Measurements from ENCODE around the gene FZR1.
A peak's percentile ranks its signal among the peaks of the same experiment; 100 is the strongest.
"Not testable (repeated sequence)": the region's sequence is repeated elsewhere in the genome, so short reads cannot be mapped to it uniquely, and the experiment has no call there.

The FZR1 gene

DNA sequence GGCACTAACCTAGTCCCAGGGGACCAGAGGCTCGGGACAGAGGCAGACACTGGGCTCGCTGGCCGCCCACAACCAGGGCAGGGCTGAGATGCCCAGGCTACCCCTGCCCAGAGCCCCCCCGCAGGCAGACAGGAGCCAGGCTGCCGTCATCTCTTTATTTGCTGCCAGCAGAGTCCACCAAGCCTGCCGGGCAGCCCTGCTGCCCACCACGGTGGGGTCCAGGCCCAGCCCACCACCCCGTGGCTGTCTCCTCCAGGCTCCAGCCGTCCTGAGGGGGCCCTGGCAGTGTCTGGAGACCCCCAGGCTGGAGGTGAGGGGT is 37.9 kb downstream of the FZR1 start:
- DNase-seq = peak in 6 of 56 donors; percentile 13 to 54 (median 38)

DNA sequence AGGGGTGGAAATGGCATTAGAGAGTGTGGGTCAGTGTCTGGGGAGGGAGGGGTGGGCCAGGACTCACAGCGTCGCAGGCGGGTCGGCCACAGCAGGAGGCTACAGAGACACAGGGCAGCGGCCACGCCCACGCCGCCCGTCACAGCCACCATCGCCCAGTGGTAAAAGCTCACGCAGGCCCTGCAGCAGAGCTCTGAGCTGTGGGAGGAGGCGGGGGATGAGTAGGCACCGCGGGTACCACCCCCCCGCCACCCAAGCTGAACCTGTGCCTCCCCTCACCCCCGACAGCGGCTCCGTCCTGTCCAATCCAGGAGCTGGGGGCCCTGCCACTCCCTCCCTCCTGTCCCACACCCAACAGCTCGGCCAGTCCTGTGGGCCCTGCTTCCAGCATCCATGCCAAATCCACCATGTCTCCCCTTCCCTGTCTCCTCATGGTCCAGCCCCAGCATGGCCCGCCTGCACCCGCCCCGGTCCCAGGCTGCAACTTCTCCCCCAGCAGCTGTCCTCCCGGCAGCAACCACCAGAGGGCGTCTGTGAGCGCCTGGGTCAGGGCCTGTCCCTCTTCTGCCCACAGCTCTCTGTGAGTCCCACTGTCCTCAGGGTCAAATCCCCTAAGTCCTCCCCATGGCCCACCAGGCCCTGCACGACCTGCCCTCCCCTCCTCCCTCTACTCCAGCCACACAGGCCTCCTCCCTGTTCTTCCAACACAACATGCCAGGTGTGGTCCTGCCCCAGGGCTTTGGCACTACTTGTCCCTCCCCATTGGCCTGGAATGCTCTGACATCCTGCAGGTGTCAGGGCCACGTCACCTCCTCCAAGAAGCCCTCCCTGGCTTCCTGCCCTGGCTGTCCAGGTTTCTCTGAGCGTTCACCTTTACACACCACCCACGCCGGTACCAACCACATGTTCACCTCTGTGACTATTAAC is 38.9 kb downstream of the FZR1 start:
- peak in 55 of 56 donors; percentile 20 to 95 (median 77) for DNase-seq

DNA sequence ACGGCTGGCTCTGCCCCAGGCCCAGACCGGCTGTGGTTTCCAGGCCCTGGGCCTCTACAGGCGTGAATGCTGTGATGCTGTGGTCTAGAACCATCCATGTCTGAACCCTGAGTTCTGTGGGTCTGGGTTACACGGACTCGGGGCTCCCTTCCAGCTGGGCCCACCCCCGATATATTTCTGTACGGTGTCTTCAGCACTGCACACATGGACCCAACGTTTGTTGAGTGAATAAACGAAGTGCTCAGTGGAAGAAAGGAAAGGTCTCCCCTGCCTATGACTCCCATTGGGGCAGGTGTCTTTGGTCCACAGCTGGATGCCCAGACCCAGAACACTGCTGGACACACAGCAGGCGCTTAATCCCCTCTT is 39.5 kb downstream of the FZR1 start:
- no peak for DNase-seq

DNA sequence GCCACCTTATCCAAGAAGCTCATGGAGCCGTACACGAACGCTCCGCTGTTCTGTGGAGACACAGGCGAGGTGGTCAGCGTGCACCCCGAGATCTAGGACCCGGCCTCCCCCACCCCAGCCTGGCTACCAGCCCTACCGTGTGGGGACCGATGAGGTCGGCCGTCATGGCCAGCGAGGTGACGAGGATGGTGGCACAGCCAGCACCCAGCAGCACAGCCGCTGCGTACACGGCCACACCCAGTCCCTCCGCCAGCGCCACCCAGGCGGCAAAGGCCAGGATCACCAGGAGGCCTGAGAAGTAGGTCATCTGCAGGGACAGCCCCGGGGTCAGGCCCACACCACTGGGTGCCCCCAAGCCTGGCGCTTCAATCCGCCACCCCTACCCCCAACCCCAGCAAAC is 40.0 kb downstream of the FZR1 start:
- peak in 1 of 56 donors; percentile 16 for DNase-seq

DNA sequence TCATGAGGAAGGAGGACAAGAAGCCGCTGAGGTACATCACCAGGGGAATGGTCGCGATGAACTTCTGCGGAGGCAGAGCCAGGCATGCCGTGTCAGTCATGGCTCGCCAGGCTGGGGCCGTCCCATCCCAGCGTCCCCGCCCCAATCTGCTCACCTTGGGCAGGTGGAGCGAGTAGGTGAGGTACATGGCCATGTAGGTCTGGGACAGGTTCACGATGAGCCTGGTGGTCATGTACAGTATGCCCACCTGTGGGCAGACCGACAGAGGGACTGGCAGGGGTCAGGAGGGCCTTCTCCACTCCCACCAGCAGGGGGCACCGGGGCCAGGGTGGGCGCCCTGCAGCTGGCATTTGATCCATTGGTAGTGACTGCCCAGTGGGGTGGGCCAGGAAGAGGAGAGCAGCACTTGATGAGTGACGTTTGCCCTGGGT is 41.2 kb downstream of the FZR1 start:
- no peak for DNase-seq

DNA sequence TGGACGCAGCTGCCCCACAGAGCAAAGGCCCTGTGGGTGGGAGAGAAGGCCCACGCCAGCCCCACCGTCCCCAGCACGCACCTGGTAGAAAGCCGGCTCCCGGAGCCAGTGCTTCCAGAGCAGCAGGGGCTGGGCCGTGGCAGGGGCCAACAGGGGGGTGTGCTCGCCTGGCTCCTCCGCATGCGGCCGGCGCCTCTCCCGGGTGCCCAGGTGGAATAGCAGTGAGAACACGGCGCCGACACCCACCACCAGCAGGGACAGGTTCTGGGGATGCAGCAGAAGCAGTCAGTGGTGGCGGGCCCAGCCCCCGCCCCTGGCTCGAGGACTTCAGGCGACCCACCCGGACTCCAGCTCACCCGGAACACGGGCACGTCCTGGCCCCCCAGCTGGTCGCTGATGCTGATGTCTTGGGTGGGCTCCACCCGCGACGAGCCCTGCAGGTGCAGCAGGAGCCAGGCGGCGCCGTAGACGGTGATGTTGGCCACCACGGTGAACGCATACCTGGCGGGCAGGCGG is 41.7 kb downstream of the FZR1 start:
- no peak for DNase-seq

DNA sequence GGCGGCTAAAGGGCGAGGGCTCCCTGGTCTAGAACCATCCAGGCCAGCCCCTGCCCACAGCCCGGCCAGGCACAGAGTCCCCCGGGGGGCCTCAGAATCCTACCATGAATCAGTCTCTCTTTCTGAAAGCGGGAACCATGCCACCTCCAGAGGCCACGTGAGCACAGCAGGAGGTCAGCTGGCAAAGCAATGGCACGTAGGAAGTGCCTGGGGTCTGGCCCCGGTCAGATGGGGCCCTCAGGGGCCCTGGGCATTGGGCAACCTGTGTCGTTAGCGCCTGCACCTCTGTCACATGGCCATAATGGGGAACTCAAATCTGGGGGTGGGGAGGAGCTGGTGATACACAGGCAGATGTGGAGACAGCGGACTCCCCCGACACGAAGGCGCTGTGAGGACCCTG is 42.5 kb downstream of the FZR1 start:
- peak in 22 of 56 donors; percentile 12 to 86 (median 36) for DNase-seq

DNA sequence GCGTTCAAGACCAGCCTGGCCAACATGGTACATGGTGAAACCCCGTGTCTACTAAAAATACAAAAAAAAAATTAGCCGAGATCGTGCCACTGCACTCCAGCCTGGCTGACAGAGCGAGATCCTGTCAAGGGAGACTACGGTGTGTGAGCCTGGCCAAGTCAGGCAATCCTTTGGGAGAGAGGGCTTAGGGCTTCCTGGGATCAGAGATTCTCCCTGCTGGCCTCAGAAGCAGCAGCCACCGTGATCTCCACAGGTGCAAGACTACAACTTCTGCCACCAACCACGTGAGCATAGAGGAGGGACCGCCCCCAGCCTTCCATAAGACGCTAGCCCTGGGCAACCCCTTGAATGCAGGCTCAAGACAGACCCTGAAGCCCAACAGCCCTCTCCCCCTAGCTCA is 43.7 kb downstream of the FZR1 start:
- no peak for DNase-seq

DNA sequence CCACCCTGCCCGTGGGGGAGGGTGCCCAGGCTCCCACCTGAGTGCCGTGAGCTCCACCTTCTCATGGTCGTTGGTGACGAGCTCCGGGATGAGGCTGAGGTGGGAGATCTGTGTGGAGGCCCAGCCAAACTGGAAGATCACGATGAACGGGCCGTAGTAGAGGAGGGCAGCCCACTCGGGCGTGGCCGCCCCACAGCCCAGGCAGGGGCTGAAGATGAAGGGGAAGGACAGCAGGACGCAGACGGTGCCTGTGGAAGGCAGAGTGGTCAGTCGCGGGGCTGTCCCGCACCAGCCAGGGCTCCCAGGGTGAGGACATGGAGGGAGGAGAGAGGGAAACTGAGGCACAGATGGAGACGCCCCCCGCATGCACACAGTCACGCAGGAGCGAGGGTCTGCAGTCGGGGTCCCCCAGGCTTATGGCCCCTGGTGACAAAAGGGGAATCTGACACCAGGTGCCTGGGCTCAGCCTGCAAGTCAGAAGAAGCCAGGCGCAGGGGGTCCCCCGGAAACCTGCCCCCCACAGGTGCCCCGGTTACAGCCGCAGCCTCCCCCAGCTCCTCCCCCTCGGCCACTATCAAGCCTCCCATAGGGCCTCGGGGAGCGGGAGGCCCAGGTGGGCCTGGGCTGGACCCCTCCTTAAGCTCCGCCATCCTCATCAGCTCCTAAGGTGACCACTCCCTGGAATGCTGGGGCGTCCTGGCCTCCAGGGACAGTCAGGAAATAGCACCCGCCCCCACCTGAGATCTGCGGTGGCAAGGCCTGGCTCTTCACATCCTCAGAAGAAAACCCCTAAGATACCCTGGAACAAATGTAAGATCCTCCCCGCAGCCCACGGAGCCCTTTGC is 45.1 kb downstream of the FZR1 start:
- no peak for DNase-seq

DNA sequence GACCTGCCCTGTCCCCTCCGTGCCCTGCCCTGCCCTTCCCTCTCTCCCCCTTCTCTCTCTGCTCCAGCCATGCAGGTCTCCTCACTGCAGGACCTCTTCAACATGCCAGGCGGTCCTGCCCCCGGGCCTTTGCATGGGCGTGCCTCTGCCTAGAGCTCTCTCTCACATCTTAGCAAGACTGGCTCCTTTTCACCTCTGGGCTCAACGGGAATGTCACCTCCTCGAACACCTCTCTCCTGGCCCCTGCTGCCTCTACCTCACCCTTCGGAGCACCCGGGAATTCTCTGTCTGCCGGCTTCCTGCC is 45.6 kb downstream of the FZR1 start:
- no peak for DNase-seq

DNA sequence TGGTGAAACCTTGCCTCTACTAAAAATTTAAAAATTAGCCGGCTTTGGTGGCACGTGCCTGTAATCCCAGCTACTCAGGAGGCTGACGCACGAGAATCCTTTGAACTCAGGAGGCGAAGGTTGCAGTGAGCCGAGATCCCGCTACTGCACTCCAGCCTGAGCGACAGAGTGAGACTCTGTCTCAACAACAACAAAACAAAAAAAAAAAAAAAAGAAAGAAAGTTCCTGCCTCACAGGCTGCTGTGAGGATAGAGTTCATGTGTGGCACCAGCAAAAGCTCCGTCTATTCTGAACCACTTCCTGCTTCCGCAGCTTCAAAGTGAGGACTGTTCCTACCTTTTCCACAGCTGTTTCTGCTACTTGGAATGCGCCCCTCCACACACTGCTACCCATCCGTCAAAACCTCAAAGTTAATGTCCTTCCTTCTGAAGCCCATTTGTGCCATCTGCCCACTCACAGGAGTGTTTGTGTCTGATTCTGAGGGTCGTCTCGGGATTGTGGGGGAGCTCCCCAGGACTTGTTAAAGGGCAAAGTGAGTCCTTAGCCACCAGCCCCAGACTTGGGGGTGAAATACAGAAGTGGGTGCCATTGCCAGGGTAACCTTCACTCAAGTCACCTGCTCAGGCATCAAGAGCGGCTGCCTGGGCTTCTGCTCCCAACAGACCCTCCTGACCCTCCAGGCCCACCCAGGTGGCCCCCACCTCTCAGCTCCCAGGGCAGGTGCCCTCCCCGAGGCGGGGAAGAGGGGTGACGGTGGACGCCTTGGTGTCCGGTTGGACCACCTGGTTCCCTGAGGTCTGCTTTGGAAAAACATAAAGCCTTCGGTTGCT is 48.4 kb downstream of the FZR1 start:
- no peak for DNase-seq

DNA sequence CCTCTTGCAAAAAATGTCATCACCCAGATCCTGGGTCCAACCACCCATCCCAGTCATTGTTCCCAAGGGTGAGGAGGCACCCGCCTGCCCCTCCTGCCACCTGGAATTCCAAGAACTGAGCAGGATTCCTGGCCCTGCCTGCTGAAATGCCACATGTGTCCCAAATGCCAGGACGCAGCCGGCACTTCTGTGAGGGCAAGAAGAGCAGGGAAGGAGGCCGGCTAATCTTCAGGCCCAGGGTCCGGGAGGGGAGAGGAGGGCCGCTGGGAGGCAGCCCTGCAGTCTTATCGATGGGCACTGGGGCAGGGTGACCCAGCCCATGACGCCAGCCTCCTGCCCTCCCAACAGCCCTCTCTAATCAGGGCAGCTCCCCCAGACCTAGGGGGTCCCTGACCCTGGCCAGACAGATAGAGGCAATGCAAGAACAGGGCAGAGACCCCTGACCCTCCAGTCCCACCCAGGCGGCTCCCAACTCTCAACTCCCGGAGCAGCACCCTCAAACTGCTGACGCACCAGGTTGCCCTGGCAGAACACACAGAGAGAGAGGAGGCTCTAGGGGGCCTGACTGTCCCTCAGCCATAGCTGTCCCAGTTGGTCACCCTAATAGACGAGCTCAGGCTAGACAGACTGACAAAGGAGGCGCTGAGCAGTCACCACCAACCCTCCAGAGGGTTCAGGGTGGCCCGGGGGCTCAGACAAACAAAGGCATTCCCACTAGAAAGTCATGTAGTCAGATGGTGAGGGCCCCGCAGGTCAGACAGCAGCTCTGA is 49.7 kb downstream of the FZR1 start:
- DNase-seq = no peak

DNA sequence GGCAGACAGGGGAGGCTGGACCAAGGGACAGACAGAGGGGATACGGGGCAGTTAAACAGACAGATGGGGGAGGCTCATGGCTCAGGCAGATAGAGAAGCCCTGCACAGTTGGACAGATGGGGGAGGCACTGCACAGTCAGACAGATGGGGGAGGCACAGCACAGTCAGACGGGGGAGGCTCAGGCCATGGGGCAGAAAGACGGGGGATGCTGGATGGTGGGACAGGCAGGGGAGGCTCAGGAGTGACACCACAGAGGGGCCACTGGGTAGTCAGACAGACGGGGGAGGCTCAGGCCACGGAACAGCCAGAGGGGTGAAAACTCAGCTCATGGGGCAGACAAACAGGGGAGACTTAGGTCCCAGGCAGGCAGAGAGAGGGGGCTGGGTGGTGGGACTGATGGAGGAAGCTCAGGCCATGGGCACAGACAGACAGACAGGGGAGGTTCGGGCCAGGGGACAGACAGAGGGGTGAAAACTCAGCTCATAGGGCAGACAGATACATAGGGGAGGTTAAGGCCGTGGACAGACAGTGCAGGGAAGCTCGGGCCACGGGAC is 50.4 kb downstream of the FZR1 start:
- DNase-seq = no peak

DNA sequence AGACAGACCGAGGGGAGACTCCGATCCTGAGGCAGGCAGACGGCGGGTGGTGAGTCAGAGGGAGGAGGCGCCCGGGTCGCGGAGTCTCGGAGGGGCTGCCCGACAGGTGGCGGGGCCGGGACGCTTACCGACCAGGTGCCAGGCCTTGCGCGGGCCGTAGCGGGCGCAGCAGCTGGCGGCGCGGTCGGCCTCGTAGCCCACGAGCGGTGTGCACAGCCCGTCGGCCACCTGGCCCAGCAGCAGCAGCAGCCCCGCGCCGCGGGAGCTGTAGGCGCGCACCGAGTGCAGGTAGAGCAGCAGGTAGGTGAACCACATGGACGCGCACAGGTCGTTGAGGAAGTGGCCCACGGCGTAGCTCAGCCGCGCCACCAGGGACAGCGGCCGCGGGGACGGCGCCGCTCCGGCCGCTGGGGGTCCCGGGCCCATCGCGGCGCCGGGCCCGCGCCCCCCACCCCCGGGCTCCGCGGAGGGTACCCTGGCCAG is 50.9 kb downstream of the FZR1 start:
- DNase-seq = peak in 5 of 56 donors; percentile 28 to 41 (median 34)

DNA sequence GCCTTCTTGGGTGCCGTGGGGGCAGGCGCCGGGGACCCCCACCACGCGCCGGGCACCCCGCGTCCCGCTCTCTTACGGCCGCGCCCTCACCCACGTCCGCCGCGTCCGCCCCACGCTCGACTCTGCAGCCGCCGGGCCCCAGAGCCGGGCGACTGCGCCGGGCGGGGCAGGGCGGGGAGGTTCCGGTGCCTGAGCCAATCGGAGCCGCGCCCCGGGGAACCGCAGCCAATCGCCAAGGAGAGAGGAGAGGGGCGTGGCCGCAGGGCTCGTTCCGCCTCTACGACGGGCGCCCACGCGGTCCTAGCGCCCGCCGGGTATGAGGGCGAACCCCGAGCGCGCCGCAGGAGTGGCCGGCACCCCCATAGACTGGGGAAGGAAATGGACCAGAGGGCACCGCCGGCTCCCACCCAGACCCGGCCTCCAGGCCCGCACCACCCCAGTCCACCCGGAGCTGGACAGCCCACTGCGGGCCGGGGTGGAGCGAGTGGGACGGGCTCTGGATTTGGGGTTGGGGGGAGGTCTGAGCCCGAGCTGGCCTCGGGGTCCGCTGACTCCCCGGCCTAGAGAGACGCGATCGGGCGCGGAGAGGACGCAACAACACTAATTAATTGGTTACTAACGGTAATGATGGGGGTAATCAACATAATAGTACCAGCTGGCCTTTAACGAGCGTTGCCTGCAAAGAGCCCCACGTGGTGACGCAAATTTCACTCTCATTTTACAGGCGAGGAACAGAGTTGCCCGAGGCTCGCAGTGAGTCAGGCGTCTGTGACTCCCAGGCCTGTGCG is 51.5 kb downstream of the FZR1 start, which contains the start of gene MFSD12:
MFSD12 (minus strand) TSS at position 126 of the 788 bp plus-strand sequence. CDS start 183 bp downstream, outside the sequence.
- peak in 55 of 56 donors; percentile 43 to 95 (median 87) for DNase-seq

DNA sequence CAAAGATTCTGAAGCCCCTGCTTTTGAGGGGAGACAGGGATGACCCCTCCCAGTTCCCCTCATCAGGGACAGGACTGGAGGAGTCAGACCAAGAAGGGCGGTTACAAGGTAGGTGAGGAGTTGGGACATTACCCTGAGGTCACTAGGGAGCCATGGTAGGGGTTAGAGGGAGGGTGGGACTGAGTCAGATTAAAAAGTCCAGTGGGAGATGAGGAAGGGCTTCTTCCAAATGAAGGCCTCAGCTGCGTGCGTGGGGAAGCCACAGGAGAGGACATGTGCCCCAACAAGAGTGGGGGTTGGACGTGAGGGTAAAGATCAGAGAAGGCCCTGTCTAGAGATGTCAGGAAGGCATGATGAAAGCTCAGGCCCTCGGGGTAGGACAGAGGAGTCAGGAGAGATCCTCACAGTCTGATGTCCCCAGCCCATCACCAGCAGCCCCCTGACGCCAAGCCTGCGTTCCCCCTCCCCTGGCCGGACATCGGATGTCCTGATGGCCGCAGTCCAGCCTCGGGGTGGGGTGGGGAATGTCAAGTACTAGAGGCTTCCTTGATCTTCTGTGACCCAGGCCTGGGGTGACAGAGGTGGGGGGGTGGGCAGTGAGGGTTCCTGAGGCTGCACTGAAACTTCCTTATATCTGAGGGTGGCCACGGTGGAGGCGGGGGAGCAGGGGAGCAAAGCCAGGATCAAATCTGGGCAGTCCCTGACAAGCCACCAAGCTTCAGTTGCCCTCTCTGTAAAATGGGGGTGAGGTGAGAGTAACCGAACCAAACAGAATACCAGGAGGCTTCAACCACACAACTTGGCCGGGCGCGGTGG is 57.8 kb downstream of the FZR1 start:
- no peak for DNase-seq

DNA sequence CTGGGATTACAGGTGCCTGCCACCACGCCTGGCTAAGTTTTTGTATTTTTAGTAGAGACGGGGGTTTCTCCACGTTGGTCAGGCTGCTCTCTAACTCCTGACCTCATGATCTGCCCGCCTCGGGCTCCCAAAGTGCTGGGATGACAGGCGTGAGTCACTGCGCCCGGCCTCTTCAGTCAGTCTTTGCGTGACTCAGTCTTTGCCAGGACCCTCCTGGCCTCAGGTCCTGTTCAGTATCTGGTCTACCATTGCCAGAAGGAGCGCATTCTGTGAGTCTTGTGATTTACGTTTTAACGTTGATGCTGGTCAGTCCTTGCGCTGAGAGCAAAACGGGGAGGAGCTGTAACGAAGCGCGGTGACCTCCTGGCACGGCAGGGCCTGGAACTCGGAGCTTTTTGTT is 59.0 kb downstream of the FZR1 start:
- no peak for DNase-seq

DNA sequence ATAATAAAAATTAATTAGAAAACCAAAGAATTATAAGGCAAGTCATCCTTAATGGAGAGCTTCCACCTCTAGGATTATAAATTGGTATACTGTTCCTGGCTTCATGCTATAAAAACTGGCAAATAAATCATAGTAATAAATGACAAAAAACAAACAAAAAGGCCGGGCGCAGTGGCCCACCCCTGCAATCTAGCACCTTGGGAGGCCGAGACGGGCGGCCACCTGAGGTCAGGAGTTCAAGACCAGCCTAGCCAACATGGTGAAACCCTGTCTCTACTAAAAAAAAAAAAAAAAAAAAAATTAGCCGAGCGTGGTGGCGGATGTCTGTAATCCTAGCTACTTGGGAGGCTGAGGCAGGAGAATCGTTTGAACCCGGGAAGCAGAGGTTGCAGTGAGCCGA is 63.9 kb downstream of the FZR1 start:
- not testable (repeated sequence) for DNase-seq
